Prostate gland (tissue), 2 donors: ENCODE measurements around the gene BCAS3. TPM values are rescaled to one million over a fixed set of nuclear protein-coding genes. Genes with fewer than 3 reads are reported as not detected.

ENCODE experiments used
- DNase-seq: peaks from one replicate; pipeline ENCODE4 v3.0.0-alpha.2; 2019; ENCODE audit warnings: low spot score
- H3K27ac ChIP-seq, 2 donors: fragments of 200-600 bp; sonication (generic); 2 replicates each; pipeline ENCODE4 v1.5.1; 2017 to 2019
- H3K27me3 ChIP-seq: fragments of 200-600 bp; sonication (generic); replicated peaks from 2 replicates; pipeline ENCODE4 v1.5.1; 2019; ENCODE audit not compliant: insufficient read depth
- H3K36me3 ChIP-seq, 2 donors: fragments of 200-600 bp; sonication (generic); 1 replicate in 1 of 2; 2 replicates in 1 of 2; pipeline versions ENCODE4 v1.5.1 to v1.8.1; 2017 to 2019
- H3K4me1 ChIP-seq: fragments of 200-600 bp; sonication (generic); replicated peaks from 2 replicates; pipeline ENCODE4 v1.5.1; 2019
- H3K4me3 ChIP-seq, 2 donors: fragments of 200-600 bp; sonication (generic); 2 replicates each; pipeline ENCODE4 v1.5.1; 2017 to 2019
- H3K9me3 ChIP-seq: fragments of 200-600 bp; sonication (generic); 2 replicates; pipeline ENCODE4 v1.5.1; 2017
- CTCF ChIP-seq, 4 experiments: fragments of 200-600 bp in 2 of 4; fragments of 450-650 bp in 2 of 4; sonication (generic) in 2 of 4; IDR thresholded peaks; 1 replicate in 3 of 4; 2 replicates in 1 of 4; pipeline ENCODE4 v1.5.1; 2016 to 2019; ENCODE audit warnings: antibody characterized with exemption in 4 of 4, mild to moderate bottlenecking in 2 of 4, moderate library complexity in 2 of 4
- POLR2A ChIP-seq: fragments of 450-650 bp; IDR thresholded peaks from one replicate; pipeline ENCODE4 v1.6.1; 2016; ENCODE audit warnings: antibody characterized with exemption, mild to moderate bottlenecking
- POLR2AphosphoS5 ChIP-seq: sonication (generic); formaldehyde crosslinking; IDR thresholded peaks from one replicate; pipeline ENCODE4 v1.6.1; 2017; ENCODE audit warnings: antibody characterized with exemption
- WGBS: methylation state at CpG from one replicate; pipeline ENCODE4 v1.1.5; 2018; 5-methylcytosine and 5-hydroxymethylcytosine counted together
- intact Hi-C: fragments of 100-400 bp; cut with DNase I; formaldehyde crosslinking; loops from one replicate; pipeline ENCODE4 v1.14.2; 2022
- total RNA-seq, 2 donors: library from RNA; depleted of rRNA; stranded (reverse); fragments of >200 nt; gene quantifications; one replicate each; pipeline ENCODE4 v1.1.0, GENCODE V29; 2016

The BCAS3 gene
- total RNA-seq, 2 donors from 2014 or later, result 57.8 to 93.9 TPM

DNA sequence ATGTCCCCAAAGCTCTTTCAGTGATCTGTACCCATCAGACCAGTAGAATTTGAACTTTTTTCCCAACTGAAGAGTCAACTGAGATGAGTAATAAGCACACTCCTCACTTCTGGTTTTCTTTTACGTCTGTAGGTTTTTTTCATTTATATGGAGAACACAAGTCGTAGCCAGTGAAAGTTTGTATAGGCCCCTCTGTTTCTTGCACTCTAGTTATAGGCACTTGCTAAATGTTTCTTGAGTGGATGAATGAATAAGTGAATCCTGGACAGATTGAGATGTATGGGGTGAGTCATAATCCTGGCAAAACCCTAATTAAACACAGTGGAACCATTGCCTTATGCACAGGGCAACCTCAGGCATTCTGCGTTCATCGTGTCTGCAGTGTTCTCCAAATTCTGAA, 528.3 kb downstream of the BCAS3 start:
- Histone ChIP-seq H3K27me3 (no peaks in the 10 kb centered on the region), H3K9me3 (no peaks in the 10 kb centered on the region), H3K36me3 (no peaks in the 10 kb centered on the region), H3K27ac (no peak overlapping the region), H3K4me1 (no peaks in the 10 kb centered on the region), H3K4me3 (no peak overlapping the region)
- intact Hi-C loops, result loop anchor here (10.0 kb wide), 2 partner anchors 51 to 189 kb away; partner anchors contain the start of gene TBX2
- 92% methylated on average over 4 of the region's 4 CpGs for WGBS
- TF ChIP-seq POLR2AphosphoS5 (no peak), CTCF (IDR thresholded peaks at IDR 0.05) (no peak), POLR2A (no peak)
- no peak for DNase-seq

- no peak for DNase-seq
- Histone ChIP-seq H3K9me3 (no peaks in the 10 kb centered on the region), H3K4me3 (no peak overlapping the region), H3K27ac (no peak overlapping the region), H3K27me3 (no peaks in the 10 kb centered on the region), H3K36me3 (no peaks in the 10 kb centered on the region), H3K4me1 (no peaks in the 10 kb centered on the region)
- no peak for TF ChIP-seq CTCF (IDR thresholded peaks at IDR 0.05)
- TF ChIP-seq POLR2AphosphoS5, result no peak
- TF ChIP-seq POLR2A, result no peak
- intact Hi-C loops, result loop anchor here (10.0 kb wide), 2 partner anchors 52 to 188 kb away; partner anchors contain the start of gene TBX2
- WGBS, result 89% methylated on average over 5 of the region's 5 CpGs
Observed at GRCh38 chr17:61206922-61207321, 529.3 kb downstream of the BCAS3 start.

GRCh38 chr17:61208301-61209105, 530.9 kb downstream of the BCAS3 start:
- WGBS, result 25% methylated on average over 6 of the region's 6 CpGs
- Histone ChIP-seq H3K36me3 (no peaks in the 10 kb centered on the region), H3K9me3 (no peaks in the 10 kb centered on the region), H3K27me3 (no peaks in the 10 kb centered on the region), H3K27ac (peak overlapping the region; percentile 45 to 54), H3K4me1 (no peaks in the 10 kb centered on the region), H3K4me3 (no peak overlapping the region)
- TF ChIP-seq POLR2A, result no peak
- TF ChIP-seq POLR2AphosphoS5, result no peak
- TF ChIP-seq CTCF (IDR thresholded peaks at IDR 0.05), result no peak
- intact Hi-C loops, result loop anchor here (10.0 kb wide), 2 partner anchors 54 to 186 kb away; partner anchors contain the start of gene TBX2
- no peak for DNase-seq

GRCh38 chr17:61209106-61209439, 531.4 kb downstream of the BCAS3 start:
- Histone ChIP-seq H3K4me1 (no peaks in the 10 kb centered on the region), H3K27ac (peak overlapping the region; percentile 45 to 54), H3K9me3 (no peaks in the 10 kb centered on the region), H3K36me3 (no peaks in the 10 kb centered on the region), H3K27me3 (no peaks in the 10 kb centered on the region), H3K4me3 (no peak overlapping the region)
- no peak for TF ChIP-seq POLR2A
- no peak for TF ChIP-seq POLR2AphosphoS5
- TF ChIP-seq CTCF (IDR thresholded peaks at IDR 0.05), result no peak
- WGBS, result 27% methylated on average over 4 of the region's 4 CpGs
- no peak for DNase-seq
- intact Hi-C loops, result loop anchor here (10.0 kb wide), 2 partner anchors 54 to 186 kb away; partner anchors contain the start of gene TBX2

DNA sequence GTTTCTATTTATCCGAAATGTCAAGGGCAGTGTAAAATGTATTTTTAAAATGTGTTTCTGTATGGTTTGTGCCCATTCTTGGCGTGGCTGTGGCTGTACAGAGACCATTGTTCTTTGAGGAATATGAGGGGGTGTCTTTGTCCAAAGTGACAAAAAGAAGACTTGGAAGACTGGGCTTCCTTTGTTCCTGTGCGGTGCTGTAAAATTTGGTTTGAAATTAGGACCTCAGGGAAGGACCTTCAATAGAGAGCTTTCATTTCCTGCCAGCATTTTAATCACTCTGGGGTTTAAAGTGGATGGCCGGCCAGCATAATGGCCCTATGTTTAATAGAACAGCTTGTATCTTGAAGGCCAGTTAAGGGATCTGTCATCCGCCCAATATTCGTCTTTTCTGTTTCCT, 531.9 kb downstream of the BCAS3 start:
- Histone ChIP-seq H3K4me3 (no peak overlapping the region), H3K27ac (peak overlapping the region in 1 of 2 donors; percentile 45), H3K9me3 (no peaks in the 10 kb centered on the region), H3K36me3 (no peaks in the 10 kb centered on the region), H3K27me3 (no peaks in the 10 kb centered on the region), H3K4me1 (no peaks in the 10 kb centered on the region)
- no peak for DNase-seq
- TF ChIP-seq CTCF (IDR thresholded peaks at IDR 0.05) (no peak), POLR2A (no peak), POLR2AphosphoS5 (no peak)
- intact Hi-C loops, result loop anchor here (10.0 kb wide), 2 partner anchors 55 to 185 kb away; partner anchors contain the start of gene TBX2
- 14% methylated on average over 6 of the region's 6 CpGs for WGBS
